ENCODE data around the gene SORCS2.

DNA sequence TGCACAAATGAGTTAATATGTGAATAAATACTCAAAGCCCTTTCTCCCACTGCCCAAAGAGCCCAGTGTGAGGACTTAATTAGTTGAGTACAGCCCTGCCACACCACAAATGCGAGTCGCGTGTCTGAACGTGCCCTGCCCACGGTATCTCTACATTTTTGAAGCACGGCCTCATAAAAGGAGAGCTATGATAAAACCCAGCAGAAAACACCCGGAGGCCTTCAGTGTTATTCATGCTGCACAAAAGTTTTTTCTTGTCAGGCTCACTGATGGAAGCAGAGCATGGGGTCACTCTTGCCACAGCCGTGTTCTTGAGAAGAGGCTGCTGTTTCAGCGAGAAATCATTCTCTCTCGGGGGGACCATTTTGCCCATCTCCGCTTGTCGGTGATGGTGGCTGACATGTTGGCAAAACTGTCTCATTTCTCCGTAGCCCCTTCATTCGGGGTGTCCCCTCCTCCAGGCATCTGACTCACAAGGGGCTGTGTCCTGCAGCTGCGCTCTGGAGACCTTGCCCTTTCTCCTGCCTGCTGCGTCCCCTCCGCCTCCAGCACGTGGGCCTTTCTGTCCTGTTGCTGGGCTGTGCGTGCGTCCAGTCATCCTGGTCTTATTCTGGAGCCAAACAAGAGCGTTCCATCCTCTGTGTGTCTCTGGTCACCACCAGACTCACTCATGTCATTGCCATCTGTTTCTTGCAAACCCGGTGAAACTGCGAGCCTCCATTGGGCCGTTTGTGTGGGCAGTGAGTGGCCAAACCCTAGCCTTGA, 88.8 kb downstream of the SORCS2 start:
- TF ChIP-seq EP300 (IDR thresholded peaks at IDR 0.05; ENCODE audit: low read depth): no peak
- TF ChIP-seq POLR2A (IDR thresholded peaks at IDR 0.05): no peak
